Thyroid gland (tissue), 4 donors: ENCODE results near the gene MICAL3.

Experiments used
- POLR2A ChIP-seq, 2 donors: fragments of 450-650 bp; IDR thresholded peaks; one replicate each; pipeline ENCODE4 v1.6.1; 2017; ENCODE audit warnings: antibody characterized with exemption in 2 of 2, mild to moderate bottlenecking in 2 of 2, moderate library complexity in 1 of 2
- TF ChIP-seq, protein P1 (sequence below), 6 experiments: fragments of 200-600 bp in 3 of 6; fragments of 450-650 bp in 3 of 6; sonication (generic) in 3 of 6; IDR thresholded peaks; one replicate each; pipeline ENCODE4 v1.5.1; 2016 to 2019; ENCODE audit warnings: antibody characterized with exemption in 6 of 6, mild to moderate bottlenecking in 2 of 6, inconsistent platforms in 1 of 6, moderate library complexity in 1 of 6

- no peak for TF ChIP-seq POLR2A (IDR thresholded peaks at IDR 0.05)
- TF ChIP-seq, protein P1, sequence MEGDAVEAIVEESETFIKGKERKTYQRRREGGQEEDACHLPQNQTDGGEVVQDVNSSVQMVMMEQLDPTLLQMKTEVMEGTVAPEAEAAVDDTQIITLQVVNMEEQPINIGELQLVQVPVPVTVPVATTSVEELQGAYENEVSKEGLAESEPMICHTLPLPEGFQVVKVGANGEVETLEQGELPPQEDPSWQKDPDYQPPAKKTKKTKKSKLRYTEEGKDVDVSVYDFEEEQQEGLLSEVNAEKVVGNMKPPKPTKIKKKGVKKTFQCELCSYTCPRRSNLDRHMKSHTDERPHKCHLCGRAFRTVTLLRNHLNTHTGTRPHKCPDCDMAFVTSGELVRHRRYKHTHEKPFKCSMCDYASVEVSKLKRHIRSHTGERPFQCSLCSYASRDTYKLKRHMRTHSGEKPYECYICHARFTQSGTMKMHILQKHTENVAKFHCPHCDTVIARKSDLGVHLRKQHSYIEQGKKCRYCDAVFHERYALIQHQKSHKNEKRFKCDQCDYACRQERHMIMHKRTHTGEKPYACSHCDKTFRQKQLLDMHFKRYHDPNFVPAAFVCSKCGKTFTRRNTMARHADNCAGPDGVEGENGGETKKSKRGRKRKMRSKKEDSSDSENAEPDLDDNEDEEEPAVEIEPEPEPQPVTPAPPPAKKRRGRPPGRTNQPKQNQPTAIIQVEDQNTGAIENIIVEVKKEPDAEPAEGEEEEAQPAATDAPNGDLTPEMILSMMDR (IDR thresholded peaks at IDR 0.05), result no peak
Measured at GRCh38 chr22:17978027-17978426, 46.3 kb downstream of the MICAL3 start.
